Upper lobe of left lung (tissue), 4 donors: ENCODE measurements around the gene LYRM2.
"Not testable (repeated sequence)": the region's sequence is repeated elsewhere in the genome, so short reads cannot be mapped to it uniquely, and the experiment has no call there.

Experiments
- CTCF ChIP-seq, 6 experiments: fragments of 450-650 bp in 4 of 6; fragments of 200-600 bp in 2 of 6; sonication (generic) in 2 of 6; IDR thresholded peaks; one replicate each; pipeline ENCODE4 v1.5.1; 2016 to 2019; ENCODE audit warnings: antibody characterized with exemption in 6 of 6
- POLR2A ChIP-seq, 4 donors: fragments of 450-650 bp; IDR thresholded peaks; one replicate each; pipeline ENCODE4 v1.5.1; 2016 to 2017; ENCODE audit warnings: antibody characterized with exemption in 4 of 4, mild to moderate bottlenecking in 2 of 4
- POLR2AphosphoS5 ChIP-seq, 2 donors: sonication (generic); formaldehyde crosslinking; IDR thresholded peaks; one replicate each; pipeline ENCODE4 v1.5.1; 2017; ENCODE audit warnings: antibody characterized with exemption in 2 of 2

GRCh38 chr6:89636412-89636811 lies 2.1 kb downstream of the LYRM2 start:
- TF ChIP-seq POLR2A, CTCF, POLR2AphosphoS5 (IDR thresholded peaks at IDR 0.05): not testable (repeated sequence)
